RKO (cell line): Measurements from ENCODE around the gene TMEFF1.
"Not testable (repeated sequence)": the region's sequence is repeated elsewhere in the genome, so short reads cannot be mapped to it uniquely, and the experiment has no call there.

Experiments used
- DNase-seq: peaks from one replicate; pipeline ENCODE4 v3.0.0-alpha.2; 2016; ENCODE audit warnings: low spot score

TMEFF1 gene

DNA sequence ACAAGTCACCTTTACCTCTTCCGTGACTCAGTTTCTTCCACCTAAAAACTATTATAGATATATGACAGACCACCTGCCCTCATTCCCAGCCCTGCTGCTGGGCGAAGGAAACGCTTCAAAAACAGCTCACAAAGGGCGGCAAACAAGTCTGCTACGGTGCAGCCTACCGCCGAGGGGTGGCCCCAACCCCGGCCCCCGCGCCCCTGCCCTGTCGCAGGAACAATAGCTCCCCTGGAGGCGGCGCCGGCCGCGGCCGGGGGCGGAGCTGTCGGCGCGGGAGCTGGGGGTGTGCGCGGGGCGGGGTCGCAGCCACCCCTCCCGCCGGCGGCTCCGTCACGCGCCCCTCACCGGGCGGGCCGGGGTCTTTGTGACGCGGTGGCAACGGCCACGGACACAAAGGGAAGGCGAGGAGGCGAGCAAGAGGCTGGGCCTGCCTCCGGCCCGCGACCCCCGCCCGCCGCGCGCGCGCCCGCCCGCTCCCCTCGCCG, at the start of gene TMEFF1:
TMEFF1 (plus strand) TSS at position 362 of the 488 bp plus-strand sequence. CDS start 396 bp downstream, outside the sequence.
- no peak for DNase-seq

GRCh38 chr9:100425758-100426157, 47.2 kb upstream of the TMEFF1 start:
- no peak for DNase-seq

DNA sequence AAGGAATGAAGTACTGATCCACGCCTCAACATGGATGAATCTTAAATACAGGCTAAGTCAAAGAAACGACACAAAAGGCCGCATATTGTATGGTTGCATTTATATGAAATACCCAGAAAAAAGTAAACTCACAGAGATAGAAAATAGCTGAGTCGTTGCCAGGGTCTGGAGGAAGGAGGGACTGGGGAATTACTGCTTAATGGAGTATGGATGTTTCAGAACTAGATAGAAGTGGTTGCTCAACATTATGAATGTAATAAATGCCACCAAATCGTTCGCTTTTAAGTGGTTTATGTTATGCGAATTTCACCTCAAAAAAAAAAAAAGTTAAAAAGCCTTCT, 46.8 kb upstream of the TMEFF1 start:
- no peak for DNase-seq

GRCh38 chr9:100426530-100427365, 46.2 kb upstream of the TMEFF1 start, which contains the start of gene MSANTD3:
MSANTD3 (plus strand) TSS chr9:100427143; CDS start chr9:100441939, 14,796 bp downstream.
- peak; percentile 94 for DNase-seq

GRCh38 chr9:100427366-100428263, 45.3 kb upstream of the TMEFF1 start:
- peak; percentile 92 for DNase-seq

DNA sequence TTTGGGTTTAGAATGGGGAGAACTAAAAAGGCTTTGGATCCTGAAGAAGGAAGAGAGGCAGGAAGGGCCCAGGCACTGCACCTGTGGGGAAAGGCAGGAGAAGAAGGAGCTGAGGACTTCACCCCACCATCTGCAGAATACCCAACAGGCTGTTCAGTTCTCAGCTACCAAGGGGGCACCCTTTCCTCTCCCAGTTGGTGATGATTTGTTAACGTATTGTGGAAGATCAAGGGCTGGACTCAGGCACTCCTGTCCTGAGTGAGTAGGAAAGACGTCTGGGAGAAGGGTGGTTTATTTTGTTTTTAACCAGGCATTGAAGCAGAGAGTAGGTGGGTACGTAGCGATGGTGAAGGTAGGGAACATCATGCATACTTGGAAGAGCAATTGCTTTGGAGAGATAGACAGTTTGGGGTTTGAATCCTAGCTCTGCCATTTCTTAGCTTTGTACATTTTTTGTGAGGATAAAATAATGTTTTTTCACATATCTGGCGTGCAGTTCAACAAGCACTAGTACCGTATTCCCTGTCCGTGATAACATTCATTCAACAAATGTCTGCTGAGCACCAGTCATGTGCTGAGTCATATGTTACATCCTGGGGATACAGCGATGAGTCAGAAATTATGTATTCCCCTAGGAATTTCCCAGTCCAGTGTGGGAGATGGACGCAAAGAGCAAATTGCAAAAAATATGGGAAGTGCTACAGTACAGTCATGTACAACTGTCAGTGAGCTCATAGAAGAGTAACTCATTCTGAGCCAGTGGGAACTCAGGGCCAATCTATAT, 43.9 kb upstream of the TMEFF1 start:
- DNase-seq, result peak; percentile 100

- no peak for DNase-seq
Observed at GRCh38 chr9:100430286-100430940, 42.5 kb upstream of the TMEFF1 start.

- DNase-seq, result no peak
Observed at GRCh38 chr9:100431886-100432285, 41.1 kb upstream of the TMEFF1 start.

DNA sequence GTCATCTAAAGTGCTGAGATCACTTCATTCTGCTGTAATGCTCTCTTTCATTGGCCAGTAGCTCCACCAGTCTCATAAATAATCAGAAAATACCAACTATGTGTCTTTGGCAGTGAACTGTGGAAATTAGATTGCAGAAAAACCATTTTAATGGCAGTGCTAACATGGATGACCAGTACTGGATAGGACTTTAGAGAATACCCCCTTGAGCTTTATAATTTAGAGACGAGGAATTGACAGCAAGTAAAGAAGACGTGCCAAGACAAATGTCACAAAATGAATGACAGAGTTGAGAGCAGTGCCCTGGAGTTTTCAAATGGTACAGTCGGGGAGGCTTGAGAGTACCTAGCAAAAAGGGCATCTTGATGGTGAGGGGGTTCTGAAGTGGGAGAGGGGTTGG, 40.2 kb upstream of the TMEFF1 start:
- no peak for DNase-seq

- no peak for DNase-seq
Observed at GRCh38 chr9:100436571-100436970, 36.4 kb upstream of the TMEFF1 start.

- DNase-seq, result peak; percentile 89
Observed at GRCh38 chr9:100437860-100438805, 34.8 kb upstream of the TMEFF1 start.

GRCh38 chr9:100440071-100440470, 32.9 kb upstream of the TMEFF1 start:
- peak; percentile 58 for DNase-seq

DNA sequence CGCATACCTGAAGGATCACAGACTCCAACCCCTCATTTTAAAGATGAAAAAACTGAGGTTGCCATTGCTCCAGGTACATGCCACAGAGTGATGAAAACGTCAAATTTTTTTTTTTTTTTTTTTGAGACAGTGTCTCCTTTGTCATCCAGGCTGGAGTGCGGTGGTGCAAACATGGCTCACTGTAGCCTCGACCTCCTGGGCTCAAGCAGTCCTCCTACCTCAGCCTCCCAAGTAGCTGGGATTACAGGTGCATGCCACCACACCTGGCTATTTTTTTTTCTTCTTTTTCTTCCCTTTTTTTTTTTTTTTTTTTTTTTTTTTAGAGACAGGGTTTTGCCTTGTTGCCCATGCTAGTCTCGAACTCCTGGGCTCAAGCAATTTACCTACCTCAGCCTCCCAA, 32.5 kb upstream of the TMEFF1 start:
- DNase-seq, result not testable (repeated sequence)

DNA sequence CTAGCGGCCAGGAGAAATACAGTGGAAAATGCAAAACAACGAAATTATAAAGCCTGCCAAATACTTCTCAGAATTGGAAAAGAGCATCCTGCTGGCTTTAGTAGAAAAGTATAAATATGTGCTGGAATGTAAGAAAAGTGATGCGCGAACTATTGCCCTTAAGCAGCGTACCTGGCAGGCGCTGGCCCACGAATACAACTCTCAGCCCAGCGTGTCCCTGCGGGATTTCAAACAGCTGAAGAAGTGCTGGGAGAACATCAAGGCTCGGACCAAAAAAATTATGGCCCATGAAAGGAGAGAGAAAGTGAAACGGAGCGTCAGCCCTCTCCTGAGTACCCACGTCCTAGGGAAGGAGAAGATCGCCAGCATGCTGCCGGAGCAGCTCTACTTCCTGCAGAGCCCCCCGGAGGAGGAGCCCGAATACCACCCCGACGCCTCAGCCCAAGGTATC, 31.0 kb upstream of the TMEFF1 start:
- no peak for DNase-seq

DNA sequence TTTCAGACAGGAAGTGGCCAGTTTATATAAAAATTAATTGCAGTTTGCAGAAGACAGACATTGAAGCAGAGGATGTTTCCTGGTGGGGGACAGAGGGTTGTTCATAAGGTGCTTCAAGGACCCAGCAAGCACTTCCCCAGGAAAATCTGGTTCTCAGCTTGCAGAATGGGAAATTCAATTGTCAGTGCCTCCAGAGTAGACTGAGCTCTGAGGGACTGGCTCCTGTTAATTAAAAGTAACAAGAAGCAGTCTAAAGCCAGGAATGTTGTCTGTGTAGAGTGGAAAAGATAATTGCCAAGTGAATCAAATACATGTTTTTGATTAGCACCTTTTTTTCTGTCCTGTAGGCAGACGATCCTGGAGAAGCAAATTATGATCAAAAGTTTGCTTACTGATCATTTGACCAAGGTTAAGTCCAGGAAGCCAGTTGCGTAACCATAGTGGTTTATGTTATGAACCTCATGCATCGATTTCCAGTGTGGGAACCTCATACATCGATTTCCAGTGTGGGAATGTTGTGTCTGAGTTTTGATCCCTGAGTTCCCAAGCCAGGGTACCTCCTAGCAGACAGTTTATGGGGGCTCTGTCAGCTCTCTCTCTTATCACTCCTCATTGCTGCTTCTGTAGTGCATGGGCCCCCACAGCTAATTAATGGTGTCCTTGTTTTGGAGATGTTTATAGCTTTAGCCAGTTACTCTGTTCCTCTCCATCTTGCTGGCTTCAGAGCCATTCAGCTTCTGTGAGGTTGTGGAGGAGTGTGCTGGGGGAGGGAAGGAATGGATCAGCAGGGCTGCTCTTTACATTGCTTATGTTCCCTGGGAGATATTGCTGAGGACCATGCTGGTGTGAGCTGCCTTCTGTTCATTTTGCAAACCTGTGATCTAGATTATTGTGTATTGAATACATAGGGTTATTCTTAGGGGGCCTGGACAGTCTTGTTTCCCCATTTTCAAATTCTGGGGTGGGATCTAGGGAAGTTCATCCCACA, 28.9 kb upstream of the TMEFF1 start:
- no peak for DNase-seq

DNA sequence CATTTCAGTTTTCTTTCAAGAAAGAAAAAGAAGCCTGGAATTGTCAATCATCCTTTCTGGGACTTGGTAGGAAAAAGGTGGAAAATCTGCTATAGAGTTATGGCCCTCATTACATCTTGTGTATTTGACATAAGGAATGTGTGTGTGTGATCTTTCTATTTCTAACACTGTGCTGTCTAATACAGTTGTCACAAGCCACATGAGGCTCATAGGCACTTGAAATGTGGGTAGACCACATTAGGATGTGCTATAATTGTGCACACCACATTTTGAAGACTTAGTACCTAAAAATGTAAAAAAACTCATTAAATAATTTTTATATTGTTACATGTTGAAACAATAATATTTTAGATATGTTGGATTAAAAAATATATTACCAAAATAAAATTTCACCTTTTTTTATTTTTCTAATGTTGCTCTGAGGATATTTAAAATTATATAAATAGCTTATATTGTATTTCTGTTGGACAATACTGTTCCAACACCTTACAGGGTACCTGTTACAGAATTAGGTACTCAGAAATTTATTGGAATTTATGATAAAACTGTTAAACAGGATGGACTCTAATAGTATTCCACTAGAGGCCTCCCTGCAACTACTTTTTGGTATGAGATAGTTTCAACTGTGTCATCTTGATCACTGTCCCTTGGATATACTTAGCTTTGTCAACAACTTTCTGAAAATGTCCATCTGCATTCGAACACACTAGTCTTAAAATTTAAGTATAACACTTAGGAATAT, 27.6 kb upstream of the TMEFF1 start:
- no peak for DNase-seq

GRCh38 chr9:100445903-100446549, 26.9 kb upstream of the TMEFF1 start:
- DNase-seq, result no peak

DNA sequence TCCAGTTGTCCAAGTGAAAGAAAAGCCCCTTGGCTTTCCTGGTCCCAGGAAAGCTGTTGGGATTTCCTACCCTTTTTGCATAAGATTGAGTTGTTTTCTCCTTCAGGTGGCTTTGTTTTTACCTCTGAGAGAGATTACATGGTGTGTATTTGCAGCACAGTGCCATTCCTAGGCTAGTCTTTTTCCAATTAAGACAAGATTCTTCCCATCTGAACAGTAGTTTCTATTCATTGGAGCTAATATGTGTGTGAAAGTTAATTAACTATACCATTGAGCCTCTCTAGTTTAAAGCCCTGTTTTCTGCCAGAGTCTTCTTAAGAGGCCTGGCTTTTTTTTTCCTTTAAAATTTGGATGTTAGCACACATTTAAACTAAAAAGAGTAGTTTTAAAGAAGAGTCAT, 25.9 kb upstream of the TMEFF1 start:
- DNase-seq, result no peak
